Small intestine (tissue), 4 donors: ENCODE results near the gene GGTLC3. TPM values are rescaled to one million over a fixed set of nuclear protein-coding genes. Genes with fewer than 3 reads are reported as not detected.

Experiments
- polyA plus RNA-seq, 4 donors: library from polyadenylated mRNA; stranded (reverse) in 3 of 4; unstranded in 1 of 4; fragments of 200-250 nt in 3 of 4; fragments of 120-200 nt in 1 of 4; gene quantifications; one replicate each; pipeline versions ENCODE4 v1.2.1 to v1.2.3, GENCODE V29; 2013
- donor health status: healthy with polysubstance abuse.
- donor health status: Bipolar disorder and iron deficiency.
- donor health status: healthy.

GGTLC3 gene
- polyA plus RNA-seq, 4 donors = 0.07 to 2.2 (median 0.70) TPM

Other genes with a start within 250 kb of the GGTLC3 start
- 10 to 100 TPM in 1 of 4 donors, 1 to 10 TPM in 2, under 1 TPM in 1; 0.81 to 10.9 (median 2.9) TPM for gene TMEM191B, start 9.6 kb upstream of the GGTLC3 start, polyA plus RNA-seq
- gene RIMBP3, start 93.8 kb upstream of the GGTLC3 start, polyA plus RNA-seq = under 1 TPM in 3 of 4 donors, not detected in 1; 0.06 to 0.27 (median 0.09) TPM